Fibroblast of skin of right quadriceps (primary cell): Measurements from ENCODE around the gene TSPAN4.
A peak's percentile ranks its signal among the peaks of the same experiment; 100 is the strongest.

Source experiments
- DNase-seq: peaks from one replicate; pipeline ENCODE4 v3.0.0-alpha.2; 2013

Gene TSPAN4

DNA sequence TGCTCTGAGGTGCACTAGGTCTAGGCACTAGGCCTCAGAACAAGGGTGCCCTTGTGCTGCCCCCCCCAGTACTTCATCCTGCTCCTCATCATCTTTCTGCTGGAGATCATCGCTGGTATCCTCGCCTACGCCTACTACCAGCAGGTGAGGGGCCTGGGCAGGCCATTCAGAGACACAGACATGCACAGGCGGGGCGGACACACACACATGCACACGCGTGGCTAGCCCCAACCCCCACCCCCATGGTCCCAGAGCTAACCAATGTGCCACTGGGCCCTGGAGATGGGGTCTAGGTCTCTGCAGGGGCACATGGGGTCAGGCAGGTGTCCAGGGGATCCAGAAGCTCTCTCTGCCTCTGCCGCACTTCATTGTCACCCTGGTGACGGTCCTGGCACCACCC, 6.0 kb upstream of the TSPAN4 start:
- no peak for DNase-seq

DNA sequence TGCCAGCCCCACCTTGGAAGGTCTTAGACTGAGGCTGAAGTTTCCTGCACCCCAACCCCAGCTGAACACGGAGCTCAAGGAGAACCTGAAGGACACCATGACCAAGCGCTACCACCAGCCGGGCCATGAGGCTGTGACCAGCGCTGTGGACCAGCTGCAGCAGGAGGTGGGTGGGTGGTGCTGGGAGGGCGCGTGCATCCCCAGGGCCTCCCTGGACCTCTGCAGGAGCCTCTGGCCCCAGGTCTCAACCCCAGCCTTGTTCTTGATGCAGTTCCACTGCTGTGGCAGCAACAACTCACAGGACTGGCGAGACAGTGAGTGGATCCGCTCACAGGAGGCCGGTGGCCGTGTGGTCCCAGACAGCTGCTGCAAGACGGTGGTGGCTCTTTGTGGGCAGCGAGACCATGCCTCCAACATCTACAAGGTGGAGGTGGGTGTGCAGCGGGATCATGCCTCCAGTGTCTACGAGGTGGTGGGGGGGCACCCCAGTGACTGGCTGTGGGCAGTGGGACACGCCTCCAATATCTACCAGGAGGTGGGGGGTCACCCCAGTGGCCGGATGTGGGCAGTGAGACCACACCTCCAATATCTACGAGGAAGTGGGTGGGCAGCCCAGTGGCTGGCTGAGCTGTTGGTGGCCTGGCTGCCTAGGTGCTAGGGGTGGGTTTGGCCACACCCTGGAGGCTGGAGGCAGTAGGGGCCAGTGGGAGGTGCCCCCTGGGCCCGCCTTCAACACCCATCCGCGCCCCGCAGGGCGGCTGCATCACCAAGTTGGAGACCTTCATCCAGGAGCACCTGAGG, 5.3 kb upstream of the TSPAN4 start:
- DNase-seq: no peak

DNA sequence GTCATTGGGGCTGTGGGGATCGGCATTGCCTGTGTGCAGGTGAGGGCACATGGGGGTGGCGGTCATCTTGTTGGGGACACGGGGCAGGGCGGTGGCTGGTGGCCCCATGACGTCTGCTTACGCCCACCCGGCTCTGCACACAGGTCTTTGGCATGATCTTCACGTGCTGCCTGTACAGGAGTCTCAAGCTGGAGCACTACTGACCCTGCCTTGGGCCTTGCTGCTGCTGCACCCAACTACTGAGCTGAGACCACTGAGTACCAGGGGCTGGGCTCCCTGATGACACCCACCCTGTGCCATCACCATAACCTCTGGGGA, 4.7 kb upstream of the TSPAN4 start:
- no peak for DNase-seq

DNA sequence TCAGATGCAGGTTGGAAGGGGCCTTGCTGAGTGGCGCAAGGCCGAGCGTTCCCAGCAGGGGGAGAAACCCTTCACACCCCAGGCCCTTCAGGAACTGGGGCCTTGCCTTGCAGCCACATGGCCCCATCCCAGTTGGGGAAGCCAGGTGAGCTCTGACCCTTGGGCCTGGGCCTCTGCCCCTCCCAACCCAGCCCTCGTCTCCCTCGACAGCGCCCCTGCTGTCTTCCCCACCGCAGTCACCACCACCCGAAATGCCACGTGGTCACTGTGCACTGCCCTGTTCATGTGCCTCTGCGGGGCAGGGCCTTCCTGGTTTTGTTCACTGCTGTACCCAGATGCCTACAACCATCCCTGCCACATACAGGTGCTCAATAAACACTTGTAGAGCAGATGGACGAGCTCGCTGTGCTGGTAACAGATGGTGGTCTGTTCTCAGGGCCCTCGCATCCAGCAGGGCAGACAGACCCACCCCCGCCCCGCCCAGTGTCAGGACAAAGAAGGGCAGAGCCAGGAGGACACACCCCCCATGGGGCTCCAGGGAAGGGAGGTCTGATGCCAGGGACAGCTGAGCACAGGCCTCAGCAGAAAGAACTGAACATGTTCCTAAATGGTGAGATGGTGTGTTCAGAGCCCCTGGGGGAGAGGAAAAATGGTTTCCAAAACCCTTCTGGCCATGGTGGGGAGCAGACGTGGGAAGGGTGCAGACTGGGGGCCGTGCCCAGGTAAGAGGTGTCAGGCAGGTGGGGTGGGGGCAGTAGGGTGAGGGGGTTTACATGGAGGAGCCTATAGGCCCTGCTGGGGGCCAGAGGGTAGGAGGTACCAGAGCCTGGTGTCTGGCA, 4.0 kb upstream of the TSPAN4 start:
- no peak for DNase-seq

DNA sequence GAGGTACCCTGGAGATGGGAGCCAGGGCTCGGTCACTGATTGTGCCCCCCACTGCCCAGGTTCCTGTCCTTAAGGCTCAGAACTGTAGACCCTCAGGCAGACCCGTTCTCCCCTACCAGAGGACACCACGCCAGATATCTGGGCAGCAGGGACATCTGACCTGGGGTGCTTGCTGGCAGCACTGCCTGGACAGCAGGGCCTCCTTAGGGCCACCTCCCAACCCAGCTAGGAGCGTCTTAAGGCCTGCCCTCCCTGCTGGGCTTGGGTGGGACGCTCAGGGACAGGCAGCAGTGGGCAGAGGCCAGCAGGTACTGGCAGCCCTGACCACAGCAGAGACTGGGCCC, 3.4 kb upstream of the TSPAN4 start:
- no peak for DNase-seq

DNA sequence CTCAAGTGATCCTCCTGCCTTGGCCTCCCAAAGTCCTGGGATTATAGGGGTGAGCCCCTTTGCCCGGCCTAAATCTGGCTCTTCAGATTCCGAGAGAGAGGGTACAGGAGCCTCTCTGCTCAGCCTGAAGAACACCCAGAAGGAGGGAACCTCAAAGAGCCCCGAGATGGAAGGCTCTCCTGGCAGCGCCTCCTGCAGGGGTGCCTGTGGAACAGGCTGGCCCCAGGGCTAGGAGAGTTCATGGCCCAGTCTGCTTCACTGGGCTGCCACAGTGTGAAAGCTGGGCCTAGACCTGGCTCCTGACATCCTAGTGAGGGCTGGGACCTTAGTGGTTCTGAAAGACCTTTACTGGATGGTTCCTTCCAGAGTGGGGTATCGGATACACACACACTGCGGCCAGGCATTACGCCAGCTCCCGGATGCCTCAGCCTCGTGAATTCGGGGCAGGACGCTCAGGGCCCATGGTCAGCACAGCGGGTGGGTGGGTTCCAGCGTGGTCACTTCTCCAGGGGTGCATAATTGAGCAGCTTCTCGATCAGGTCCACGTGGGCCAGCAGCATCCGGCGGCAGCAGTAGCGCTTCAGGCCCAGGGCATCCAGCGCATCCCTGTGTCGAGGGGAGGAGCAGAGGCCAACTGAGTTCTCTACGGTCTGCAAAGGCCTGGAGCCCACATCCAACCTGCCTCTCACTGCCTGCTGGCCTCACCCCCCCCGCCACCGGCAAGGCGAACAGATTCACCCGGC, 2.6 kb upstream of the TSPAN4 start:
- DNase-seq: no peak

DNA sequence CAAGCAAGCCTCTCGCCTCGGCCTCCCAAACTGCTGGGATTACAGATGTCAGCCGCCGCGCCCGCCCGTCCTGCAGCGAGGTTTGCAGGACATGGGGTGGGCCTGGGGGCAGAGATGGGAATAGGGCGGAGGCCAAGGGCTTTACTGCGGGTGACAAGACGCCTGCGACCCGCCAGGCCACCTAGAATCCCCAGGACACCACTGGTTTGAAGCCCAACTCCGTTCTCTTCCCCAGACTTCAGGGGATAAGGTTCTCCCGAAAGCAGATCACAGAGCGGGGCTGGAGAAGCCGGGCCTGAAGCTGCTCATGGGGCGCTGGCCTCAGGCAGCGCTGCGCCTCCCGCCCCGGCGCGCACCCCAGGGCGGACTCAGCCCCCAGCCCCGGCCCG, 677 bp upstream of the TSPAN4 start:
- DNase-seq: no peak

DNA sequence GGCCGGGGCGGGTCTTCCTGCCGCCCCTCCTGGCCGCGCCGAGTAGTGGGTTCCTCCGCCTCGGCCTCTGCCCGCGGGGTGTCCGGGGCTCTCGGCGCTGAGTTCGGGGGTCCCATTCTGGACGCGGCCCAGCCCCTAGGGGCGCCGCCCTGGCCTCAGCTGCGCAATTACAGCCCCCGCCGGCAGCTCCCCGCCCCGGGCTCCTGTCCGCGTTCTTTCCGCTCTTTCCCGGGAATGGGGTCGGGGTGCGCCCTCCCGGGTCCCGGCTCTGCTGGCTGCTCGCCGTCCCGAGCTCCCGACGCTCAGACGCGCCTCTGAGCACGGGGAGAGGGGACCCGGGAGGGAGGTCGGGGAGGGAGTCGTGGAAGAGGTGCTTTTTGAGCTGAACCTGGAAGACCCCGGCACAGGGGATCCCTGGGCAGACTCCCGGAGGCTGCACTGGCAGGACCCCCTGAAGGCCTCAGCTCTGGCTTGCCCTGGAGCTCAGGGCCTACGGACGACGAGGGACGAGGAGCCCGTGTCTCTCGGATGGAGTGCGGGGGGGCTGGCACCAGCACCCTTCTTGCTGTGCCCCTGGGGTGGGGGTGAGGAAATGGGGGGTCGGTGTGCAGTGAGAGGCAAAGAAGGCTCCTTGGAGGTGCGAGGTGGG, 558 bp downstream of the TSPAN4 start:
- DNase-seq: no peak

DNA sequence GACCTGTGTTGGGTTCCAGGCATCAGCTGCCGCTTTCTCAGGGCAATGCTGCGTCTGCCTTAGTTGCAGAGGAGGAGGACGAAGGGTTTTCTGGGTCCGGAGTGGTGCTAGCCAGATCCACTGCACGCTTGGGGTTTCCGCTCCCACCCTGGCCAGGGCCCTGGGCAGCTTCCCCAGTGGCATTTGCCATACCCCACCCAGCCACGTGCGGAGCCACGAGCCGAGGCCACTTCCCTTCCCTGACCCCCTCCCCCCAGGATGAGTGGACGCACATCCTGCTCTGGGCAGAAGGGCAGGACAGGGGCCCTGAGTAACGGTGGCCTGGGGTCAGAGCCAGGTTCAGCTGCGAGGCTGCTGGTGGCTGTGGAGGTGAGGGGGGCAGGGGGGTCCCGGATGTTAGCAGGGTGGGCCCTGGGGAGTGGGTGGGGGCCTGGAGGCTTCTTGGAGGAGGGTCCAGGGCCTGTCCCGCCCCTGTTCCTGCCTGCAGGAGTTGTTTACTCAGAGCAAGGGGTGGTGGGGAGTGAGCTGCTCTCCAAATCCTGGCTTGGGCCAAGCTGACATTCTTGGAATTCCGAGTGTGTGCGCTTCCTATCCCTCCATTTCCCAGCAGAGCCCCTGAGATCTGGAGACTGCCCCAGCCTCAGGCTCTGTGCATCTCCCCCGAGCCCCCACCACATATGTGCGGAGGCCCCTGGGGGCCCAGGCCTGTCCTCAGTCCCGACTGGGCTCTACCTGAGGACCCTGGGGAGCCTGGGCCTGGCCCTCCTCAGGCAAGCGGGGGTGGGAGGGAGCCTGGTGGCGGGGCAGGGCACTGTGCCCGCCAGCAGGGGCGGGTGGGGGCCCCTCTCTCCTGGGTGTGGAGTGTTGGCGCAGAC, 1.4 kb downstream of the TSPAN4 start:
- peak; percentile 96 for DNase-seq

DNA sequence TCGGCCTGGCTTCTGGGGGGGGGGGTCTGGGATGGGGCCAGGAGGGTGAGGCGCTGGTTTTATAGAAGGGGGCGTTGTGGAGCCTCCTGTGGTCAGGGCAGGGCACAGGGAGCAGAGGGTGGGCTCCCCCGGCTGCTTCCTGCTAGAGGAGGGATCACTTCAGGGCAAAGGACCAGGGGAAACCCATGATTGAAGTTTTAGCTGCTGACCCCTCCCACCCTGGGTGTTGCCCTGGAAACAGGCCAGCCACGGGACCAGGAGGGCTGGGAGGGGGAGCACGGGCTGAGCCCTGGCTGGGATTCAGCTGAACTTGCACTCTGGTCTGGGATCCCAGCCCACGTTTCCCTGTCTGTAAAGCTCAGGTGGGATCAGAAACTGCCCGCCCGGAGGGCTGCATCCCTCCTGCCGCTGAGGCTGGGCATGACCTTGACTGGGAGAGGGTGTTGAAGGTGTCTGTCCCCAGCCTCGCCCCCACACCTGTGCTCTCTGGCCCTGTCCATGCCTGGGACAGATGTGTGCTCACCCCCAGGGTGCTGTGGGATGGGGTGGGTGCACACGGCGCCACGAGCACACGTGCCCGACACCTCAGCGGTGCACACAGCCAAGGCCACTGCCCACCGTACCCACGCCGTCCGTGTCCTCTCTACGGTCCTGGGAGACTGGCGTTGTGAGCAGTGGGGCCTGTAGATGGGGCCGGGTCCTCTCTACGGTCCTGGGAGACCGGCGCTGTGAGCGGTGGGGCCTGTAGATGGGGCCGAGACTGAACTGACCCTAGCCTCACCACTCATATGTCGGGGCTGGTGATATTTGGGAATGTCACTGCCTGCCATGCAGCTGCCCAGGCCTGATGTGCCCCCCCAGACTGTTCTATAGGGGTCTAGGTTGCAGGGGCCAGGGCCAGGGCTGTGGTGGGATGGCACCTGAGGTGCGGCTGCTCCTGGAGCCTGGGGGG, 2.3 kb downstream of the TSPAN4 start:
- DNase-seq: peak; percentile 87

DNA sequence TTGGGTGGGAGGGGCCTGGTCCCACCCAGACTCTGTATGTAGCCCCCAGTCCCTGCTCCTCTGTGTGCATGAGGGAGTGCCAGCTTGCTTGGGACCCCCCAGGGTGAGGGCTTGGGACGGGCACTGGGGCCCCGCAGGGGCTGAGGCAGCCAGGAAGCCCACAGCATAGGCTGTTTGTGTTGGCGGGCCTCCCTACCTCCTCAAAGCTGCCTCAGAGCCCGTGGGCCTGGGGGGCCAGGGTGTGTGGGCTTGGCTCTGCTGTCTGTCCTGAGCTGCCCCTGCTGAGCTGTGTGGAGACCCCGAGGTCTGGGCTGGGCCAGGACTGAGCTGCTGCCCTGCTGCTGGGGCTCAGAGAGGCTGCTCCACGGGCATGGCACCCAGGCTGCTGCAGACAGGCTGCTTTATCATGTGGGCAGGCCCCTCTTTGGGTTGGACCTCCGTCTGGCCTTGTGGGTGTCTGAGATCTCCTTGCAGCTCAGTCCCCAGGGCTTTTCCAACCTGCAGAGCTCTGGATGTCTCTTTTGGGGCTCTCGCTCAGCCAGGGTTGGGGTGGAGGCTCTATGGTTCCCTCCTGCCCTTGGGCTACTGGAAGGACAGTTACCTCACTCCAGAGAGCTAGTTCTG, 3.3 kb downstream of the TSPAN4 start:
- DNase-seq: no peak

DNA sequence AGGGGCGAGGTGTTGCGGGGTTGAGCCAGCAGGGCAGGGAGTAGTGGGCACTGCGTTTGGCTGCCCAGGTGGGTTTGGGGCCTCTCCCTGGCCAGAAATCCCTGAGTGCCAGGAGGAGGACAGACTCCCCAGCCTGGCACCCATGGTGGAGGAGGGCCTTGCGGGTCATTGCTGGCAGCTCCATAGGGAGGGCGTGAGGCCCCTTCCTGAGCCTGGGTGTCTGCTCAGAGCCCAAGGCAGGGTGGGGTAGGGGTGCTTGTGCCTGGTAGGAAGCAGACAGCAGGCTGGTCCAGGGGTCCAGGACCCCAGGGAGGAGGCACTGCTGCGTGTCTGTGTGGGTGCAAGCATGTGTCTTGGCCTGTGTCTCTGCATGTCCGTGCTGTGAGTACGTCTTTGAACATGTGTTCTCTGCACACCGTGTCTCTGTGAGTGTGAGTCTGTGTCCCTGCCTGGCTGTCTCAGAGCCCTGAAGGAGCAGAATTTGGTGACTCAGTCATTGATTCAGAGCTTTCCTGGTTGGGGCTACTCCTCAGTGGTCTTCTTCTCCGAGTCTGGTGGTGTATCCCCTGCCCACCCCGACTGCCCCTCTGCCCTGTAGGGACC, 3.9 kb downstream of the TSPAN4 start:
- DNase-seq: no peak

DNA sequence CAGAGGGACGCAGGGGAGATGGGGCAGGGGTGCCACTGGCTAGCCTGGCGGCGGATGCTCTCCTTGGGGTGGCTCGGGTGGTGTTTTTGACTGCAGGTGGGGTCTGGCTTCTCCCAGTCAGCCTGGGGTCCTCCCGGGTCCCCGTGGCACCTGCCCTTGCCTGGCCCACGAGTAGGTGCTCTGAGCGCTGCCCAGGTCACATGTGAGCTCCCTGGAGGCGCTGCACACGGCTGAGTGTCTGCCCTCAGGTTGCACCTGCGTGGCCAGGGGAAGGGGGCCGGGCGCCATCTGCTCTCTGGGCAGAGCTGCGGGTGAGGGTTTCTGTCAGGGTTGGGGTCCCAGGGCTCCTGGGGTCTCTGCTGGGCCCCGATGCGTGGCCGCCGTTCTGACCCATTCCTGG, 5.2 kb downstream of the TSPAN4 start:
- DNase-seq: no peak

DNA sequence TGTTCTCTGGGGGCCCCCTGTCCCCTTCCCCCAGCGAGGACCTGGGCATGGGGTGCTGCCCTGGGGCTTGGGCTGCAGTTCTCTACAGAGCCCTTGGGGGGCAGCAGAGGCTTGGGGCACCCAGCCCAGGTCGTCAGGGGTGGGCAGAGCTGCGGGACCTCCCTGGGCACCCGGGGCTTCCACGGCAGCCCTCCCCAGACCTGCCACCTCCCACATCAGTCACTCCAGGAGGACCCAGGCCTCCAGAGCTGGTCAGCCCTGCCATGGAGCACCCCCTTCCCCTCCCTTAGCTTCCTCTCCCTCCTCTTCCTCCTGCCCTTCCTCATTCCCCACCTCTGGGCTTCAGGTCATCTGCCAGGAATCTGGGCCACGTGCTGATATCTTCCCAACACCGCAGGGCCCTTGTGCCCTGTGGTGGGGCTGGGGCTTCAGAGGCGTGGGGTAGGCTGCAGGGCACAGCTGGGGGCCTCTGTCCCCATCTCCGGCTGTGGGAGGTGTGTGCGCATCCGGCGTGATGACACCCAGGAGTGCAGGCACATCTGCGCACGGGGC, 5.8 kb downstream of the TSPAN4 start:
- no peak for DNase-seq

DNA sequence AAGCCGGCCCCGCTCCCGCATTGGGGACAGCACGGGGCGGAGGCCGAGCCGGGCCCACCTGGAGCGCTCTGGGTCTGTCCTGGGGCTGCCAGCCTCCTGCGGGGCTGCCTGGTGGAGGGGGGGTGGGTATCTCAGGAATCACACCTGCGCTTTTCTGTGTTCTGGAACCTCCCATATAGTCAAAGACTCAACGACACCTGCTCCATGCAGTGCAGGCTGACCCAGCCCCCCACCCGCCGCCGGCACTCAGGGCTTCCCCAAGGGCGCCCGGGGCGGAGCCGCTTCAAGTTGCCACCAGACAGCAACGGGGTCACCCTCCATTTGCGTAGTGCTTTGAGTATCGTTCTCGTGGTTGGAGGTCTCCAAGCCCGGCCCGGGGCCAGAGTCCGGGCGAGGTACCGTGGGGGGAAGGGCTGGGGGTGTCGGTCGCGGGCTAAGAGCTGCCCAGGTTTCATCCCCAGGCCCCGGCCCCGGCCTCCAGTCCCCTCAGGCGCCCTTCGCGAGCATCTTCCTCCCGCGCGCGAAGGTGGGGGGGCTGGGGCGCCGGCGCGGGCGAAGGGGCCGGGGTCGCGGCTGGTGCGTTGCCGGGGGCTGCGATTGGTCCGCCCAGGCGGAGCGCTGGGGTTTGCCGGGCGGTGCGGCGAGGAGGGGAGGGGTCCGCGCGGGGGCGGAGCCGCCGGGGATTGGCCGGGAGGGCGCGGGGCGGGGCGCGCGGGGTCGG, 6.6 kb downstream of the TSPAN4 start:
- no peak for DNase-seq

DNA sequence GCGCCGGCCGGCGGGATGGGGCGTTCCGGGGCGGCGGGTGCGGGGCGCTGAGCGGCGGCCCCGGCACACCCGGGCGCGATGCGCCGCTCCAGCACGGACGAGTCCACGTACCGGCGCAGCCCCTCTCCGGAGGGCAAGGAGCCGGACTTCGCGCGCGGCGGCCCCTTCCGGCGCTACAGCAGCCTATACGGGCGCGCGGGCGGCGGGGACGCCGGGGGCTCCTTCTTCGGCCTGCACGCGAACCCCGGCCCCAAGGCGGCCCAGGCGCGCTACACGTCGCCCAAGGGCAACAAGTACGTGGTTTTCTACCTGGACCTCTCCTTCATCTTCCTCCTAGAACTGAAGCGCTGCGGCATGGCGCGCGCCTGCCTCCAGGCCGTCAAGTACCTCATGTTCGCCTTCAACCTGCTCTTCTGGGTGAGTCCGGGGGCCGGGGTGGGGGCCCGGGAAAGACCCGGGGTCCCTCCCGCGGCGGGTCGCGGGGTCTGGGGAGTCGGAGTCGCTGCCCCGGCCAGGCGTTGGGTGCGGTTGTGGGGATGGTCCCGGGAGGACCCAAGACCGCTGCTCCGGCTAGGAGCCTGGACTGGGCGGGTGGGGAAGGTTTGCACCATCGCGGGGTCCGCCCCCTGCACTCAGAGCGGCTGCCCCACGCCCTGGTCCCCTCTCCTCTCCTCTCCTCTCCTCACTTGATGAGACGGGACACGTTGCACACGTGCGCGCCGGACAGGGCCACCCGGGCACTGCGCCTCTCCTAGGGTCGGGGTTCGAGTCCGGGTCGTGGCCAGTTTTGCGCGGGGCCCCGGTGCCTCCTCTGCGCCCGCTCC, 7.5 kb downstream of the TSPAN4 start:
- DNase-seq: no peak

DNA sequence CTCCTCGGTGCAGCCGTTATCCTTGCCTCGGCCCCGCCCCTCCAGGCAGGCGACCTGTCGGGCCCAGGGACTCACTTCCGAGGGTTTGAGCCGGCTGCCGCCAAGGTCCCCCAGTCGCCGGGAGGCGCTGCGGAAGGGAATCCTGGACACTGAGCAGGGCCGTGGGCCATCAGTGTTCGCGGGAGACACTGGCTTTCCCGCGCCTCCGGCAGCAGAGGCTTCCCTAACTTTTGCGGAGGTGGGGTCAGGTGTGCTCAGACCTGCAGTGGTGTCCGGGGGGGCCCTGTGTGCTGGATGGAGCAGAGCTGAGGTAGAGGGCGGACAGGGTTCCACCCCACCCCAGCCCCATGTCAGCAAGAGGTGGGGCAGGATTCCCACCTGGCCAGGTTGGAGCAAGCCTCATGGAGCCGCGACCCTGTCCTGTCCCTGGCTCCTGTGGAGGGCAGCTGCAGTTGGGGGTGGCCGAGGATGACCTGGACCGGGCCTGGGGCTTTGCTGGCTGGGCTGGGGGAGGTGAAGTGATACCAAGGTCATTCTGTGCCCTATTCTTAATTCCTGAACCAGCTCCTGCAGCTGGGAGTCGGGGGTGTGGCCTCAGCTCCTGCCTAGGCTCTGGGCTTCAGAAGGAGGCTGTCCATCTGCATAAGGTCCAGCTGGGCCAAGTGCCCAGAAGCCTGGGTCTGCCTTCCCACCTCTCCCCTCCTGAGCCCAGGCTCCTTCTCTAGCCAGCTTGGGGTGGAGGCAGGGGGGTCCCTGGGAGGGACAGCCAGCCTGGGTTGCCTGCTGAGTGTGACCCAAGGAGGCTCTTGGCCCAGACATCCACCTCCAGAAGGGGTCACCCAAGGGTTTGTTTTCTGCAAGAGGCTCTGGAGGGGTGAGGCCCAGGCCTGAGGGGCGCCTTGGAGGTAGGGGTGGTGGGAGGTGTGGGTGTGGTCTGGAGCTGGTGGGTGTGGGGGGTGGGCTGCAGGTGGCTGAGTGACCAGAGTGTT, 8.4 kb downstream of the TSPAN4 start:
- no peak for DNase-seq
